GM19328 (cell line): Measurements from ENCODE around the gene MT3.
"Not testable (repeated sequence)": the region's sequence is repeated elsewhere in the genome, so short reads cannot be mapped to it uniquely, and the experiment has no call there.

Experiments used
- ATAC-seq: cut with Tn5 transposase; IDR thresholded peaks from one replicate; pipeline ENCODE4 v1.9.1; 2021; ENCODE audit warnings: mild to moderate bottlenecking, moderate library complexity; ENCODE audit not compliant: unreplicated experiment

MT3 gene

GRCh38 chr16:56608876-56609462 lies 19.6 kb downstream of the MT3 start:
- no peak for ATAC-seq

GRCh38 chr16:56609463-56609921 lies 20.2 kb downstream of the MT3 start:
- ATAC-seq, result peak; percentile 34

GRCh38 chr16:56610017-56610608 lies 20.8 kb downstream of the MT3 start:
- no peak for ATAC-seq

GRCh38 chr16:56610609-56611111 lies 21.3 kb downstream of the MT3 start:
- ATAC-seq, result no peak

GRCh38 chr16:56611281-56611833 lies 22.0 kb downstream of the MT3 start:
- ATAC-seq, result no peak

- no peak for ATAC-seq
Observed at GRCh38 chr16:56613706-56614105, 24.4 kb downstream of the MT3 start.

- no peak for ATAC-seq
Observed at GRCh38 chr16:56614549-56614991, 25.2 kb downstream of the MT3 start.

- ATAC-seq, result no peak
Observed at GRCh38 chr16:56615353-56615752, 26.0 kb downstream of the MT3 start.

GRCh38 chr16:56616608-56617211 lies 27.4 kb downstream of the MT3 start:
- ATAC-seq, result no peak

GRCh38 chr16:56617212-56618085 lies 28.1 kb downstream of the MT3 start:
- ATAC-seq, result no peak

- no peak for ATAC-seq
Observed at GRCh38 chr16:56618138-56618537, 28.8 kb downstream of the MT3 start.

GRCh38 chr16:56620339-56620897 lies 31.1 kb downstream of the MT3 start:
- ATAC-seq, result no peak

GRCh38 chr16:56621665-56622445 lies 32.5 kb downstream of the MT3 start:
- ATAC-seq, result not testable (repeated sequence)

- not testable (repeated sequence) for ATAC-seq
Observed at GRCh38 chr16:56623184-56623583, 33.9 kb downstream of the MT3 start.

GRCh38 chr16:56623637-56624036 lies 34.3 kb downstream of the MT3 start:
- ATAC-seq, result no peak

- ATAC-seq, result peak; percentile 48
Observed at GRCh38 chr16:56625140-56625942, 36.0 kb downstream of the MT3 start, which contains the start of gene MT1E. Gene MT1E, plus strand, starts transcription at chr16:56625781. Its CDS starts 71 bp downstream, at chr16:56625852.

GRCh38 chr16:56625943-56626654 lies 36.8 kb downstream of the MT3 start:
- no peak for ATAC-seq

- ATAC-seq, result no peak
Observed at GRCh38 chr16:56626685-56627084, 37.4 kb downstream of the MT3 start.
